Mesothelial cell of epicardium (in vitro differentiated cells): ENCODE data around the gene SUSD4. TPM values are rescaled to one million over a fixed set of nuclear protein-coding genes. Genes with fewer than 3 reads are reported as not detected.

ENCODE experiments used
- DNase-seq, 2 experiments: peaks; one replicate each; pipeline ENCODE4 v3.0.0; 2021; ENCODE audit warnings: low spot score in 2 of 2; ENCODE audit not compliant: unreplicated experiment in 2 of 2
- H3K27ac Mint-ChIP-seq: 2 replicates; pipeline ENCODE4 v1.8.0; 2021; ENCODE audit warnings: mixed read lengths
- H3K27me3 Mint-ChIP-seq: 2 replicates; pipeline ENCODE4 v1.8.0; 2021; ENCODE audit warnings: low read depth, mixed read lengths
- H3K36me3 Mint-ChIP-seq: 2 replicates; pipeline ENCODE4 v1.8.0; 2021; ENCODE audit warnings: mixed read lengths
- H3K4me1 Mint-ChIP-seq: 2 replicates; pipeline ENCODE4 v1.8.0; 2021; ENCODE audit warnings: mixed read lengths
- H3K4me3 Mint-ChIP-seq: 2 replicates; pipeline ENCODE4 v1.8.0; 2021; ENCODE audit warnings: mild to moderate bottlenecking, moderate library complexity, mixed read lengths
- H3K9me3 Mint-ChIP-seq: 2 replicates; pipeline ENCODE4 v1.8.0; 2021; ENCODE audit warnings: mixed read lengths
- total RNA-seq: library from RNA; stranded (reverse); gene quantifications from 3 replicates; pipeline ENCODE4 v1.2.1, GENCODE V29; 2021
- TF ChIP-seq, protein P1 (sequence below): fragments of 200-600 bp; sonication (generic); IDR thresholded peaks from one replicate; pipeline ENCODE4 v1.5.0; 2021; ENCODE audit warnings: antibody characterized with exemption; ENCODE audit not compliant: unreplicated experiment

Gene SUSD4
- total RNA-seq, 1 donor from 2014 or later: 0.40 TPM

DNA sequence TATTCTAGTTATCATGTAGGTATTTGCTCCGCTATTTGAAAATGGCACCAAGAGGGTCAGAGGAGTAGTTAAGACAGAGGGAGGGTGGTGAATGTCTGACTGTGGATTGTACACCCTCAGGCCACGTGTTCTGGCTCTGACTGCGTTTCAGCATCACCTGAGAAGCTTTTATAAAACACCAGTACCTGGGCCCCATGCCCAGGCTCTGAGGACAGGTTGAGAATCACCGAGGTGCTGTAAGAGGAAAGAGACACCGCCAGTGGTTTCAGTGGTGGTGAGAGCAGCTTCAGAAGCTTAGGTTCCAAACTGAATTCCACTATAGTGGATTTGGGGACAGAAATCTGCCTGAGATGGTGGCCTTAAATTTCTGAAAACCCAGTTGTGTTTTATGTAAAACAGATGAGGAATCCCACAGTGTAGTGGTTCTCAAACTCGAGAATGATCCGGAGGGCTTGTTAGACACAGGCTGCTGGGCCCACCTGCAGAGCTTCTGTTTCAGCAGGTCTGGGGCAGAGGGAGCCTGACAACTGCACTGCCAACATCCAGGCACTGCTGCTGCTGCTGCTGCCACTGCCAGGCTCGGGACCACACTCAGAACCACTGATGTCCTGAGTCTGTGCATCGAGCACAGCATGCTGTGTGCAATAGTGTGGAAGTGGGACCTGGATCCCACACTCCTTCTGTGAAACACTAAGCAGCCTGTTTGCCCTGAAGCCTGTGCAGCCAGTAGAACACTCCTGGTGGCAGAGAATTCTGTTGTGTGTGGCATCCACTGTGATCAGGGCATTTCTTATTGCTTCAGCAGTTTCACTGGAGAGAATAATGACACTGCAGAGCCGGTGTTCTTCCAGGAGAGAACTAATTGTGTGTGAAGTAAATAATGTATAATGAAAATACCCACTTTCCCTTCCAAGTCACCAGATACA lies 98.7 kb downstream of the SUSD4 start:
- no peaks in the 10 kb centered on the region for H3K4me1 Mint-ChIP-seq
- no peak overlapping the region for H3K27ac Mint-ChIP-seq
- H3K4me3 Mint-ChIP-seq: no peak overlapping the region
- TF ChIP-seq, protein P1, sequence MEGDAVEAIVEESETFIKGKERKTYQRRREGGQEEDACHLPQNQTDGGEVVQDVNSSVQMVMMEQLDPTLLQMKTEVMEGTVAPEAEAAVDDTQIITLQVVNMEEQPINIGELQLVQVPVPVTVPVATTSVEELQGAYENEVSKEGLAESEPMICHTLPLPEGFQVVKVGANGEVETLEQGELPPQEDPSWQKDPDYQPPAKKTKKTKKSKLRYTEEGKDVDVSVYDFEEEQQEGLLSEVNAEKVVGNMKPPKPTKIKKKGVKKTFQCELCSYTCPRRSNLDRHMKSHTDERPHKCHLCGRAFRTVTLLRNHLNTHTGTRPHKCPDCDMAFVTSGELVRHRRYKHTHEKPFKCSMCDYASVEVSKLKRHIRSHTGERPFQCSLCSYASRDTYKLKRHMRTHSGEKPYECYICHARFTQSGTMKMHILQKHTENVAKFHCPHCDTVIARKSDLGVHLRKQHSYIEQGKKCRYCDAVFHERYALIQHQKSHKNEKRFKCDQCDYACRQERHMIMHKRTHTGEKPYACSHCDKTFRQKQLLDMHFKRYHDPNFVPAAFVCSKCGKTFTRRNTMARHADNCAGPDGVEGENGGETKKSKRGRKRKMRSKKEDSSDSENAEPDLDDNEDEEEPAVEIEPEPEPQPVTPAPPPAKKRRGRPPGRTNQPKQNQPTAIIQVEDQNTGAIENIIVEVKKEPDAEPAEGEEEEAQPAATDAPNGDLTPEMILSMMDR: no peak
- no peak for DNase-seq
- H3K9me3 Mint-ChIP-seq: no peaks in the 10 kb centered on the region
- peaks cover 61% of the 10 kb centered on the region for H3K27me3 Mint-ChIP-seq
- no peaks in the 10 kb centered on the region for H3K36me3 Mint-ChIP-seq

DNA sequence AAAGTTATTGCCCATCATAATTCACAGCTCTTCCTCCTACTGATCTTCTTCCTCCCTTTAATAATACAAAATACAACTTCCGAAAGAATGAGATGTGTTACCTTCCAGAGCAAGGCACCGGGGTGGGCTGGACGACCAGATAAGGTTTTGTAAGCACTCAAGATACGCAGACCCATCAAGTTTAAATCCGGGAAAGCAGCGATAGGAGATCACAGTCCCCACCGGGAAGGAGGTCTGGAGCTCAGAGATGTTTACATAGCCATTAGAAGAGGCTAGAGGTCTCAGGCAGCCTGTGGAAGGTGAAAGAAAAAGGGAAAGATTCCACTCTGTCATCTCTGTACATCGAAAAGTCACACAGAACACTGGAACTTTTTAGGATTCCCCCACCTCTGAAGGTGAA lies 99.4 kb downstream of the SUSD4 start:
- Mint-ChIP-seq H3K36me3 (no peaks in the 10 kb centered on the region), H3K4me3 (no peak overlapping the region), H3K9me3 (no peaks in the 10 kb centered on the region), H3K4me1 (no peaks in the 10 kb centered on the region), H3K27ac (no peak overlapping the region), H3K27me3 (peaks cover 56% of the 10 kb centered on the region)
- no peak for DNase-seq
- TF ChIP-seq, protein P1: no peak

DNA sequence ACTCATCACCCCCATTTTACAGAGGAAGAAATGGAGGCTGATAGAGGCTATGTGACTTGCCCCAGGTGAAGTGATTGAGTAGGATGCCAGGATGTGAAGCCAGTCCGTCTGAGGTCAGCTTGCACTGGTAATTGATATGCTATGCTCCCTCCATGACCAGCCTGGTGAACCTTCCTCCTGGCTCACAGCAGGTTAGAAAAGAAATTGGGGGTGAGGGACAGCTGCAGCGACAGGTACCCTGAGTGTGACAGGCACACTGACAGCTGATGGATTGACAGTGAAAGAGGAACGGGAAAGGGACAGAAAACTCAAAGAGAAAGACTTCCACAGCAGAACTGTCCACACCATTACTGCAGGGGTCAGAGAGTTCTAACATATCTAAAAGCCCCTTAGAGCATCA lies 102.1 kb downstream of the SUSD4 start:
- Mint-ChIP-seq H3K4me1 (no peaks in the 10 kb centered on the region), H3K27me3 (peaks cover 42% of the 10 kb centered on the region), H3K9me3 (no peaks in the 10 kb centered on the region), H3K27ac (no peak overlapping the region), H3K4me3 (no peak overlapping the region), H3K36me3 (no peaks in the 10 kb centered on the region)
- no peak for DNase-seq
- TF ChIP-seq, protein P1: no peak

DNA sequence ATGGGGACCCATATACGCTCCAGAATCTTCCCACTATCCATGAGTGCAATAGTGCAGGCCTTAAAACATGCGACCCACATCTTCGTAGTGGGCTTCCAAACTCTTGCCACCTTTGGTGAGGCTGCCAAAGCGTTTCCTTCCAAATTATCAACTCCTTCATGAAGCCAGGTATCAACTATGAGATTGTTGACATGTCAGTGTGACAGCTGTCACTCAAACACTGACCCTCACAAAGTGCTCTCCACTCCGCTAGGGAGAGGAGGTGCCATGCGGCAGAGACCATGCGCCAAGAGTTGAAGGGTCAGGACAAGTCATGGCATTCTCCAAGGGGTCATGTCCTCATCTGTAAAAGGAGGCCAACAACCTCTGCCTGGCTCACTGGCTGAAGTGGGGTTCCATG lies 103.3 kb downstream of the SUSD4 start:
- no peaks in the 10 kb centered on the region for H3K9me3 Mint-ChIP-seq
- H3K36me3 Mint-ChIP-seq: no peaks in the 10 kb centered on the region
- TF ChIP-seq, protein P1: no peak
- H3K27ac Mint-ChIP-seq: no peak overlapping the region
- DNase-seq: no peak
- H3K4me3 Mint-ChIP-seq: no peak overlapping the region
- peaks cover 33% of the 10 kb centered on the region for H3K27me3 Mint-ChIP-seq
- H3K4me1 Mint-ChIP-seq: no peaks in the 10 kb centered on the region

DNA sequence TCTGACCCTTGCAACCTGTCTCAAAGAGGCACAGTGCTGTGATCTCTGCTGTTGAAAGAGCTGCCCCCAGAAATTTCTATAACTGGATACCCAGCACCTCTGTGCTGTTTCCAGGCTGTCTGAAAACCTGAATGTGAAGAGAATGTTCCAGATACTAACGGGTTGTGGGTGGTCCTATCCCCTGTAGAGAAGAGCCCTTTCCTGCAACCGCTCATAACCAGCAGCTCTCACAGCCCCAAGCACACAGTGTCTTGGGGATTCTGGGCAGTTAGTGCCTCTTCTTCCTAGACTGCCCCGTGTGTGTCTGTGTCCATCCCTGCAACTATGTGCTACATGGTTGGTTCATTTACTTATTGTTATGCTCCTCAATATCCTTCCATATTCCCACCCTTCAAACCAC lies 104.5 kb downstream of the SUSD4 start:
- no peak for DNase-seq
- H3K27me3 Mint-ChIP-seq: peaks cover 21% of the 10 kb centered on the region

More for the DNA sequence above, 104.5 kb downstream of the SUSD4 start:
- Mint-ChIP-seq H3K27ac (no peak overlapping the region), H3K9me3 (no peaks in the 10 kb centered on the region), H3K4me1 (no peaks in the 10 kb centered on the region), H3K36me3 (no peaks in the 10 kb centered on the region), H3K4me3 (no peak overlapping the region)
- TF ChIP-seq, protein P1: no peak
